HCT116 (cell line): ENCODE results near the gene NXF3.

Experiments used
- CTCF ChIP-seq, 3 experiments: fragments of 200-600 bp in 1 of 3; sonication (generic) in 1 of 3; IDR thresholded peaks in 2 of 3; conservative IDR thresholded peaks in 1 of 3; 2 replicates each; pipeline ENCODE4 v1.5.1; 2012 to 2017; ENCODE audit warnings: low read depth in 2 of 3, low read length in 2 of 3, antibody characterized with exemption in 1 of 3, borderline replicate concordance in 1 of 3, control low read depth in 1 of 3, mild to moderate bottlenecking in 1 of 3, mixed read lengths in 1 of 3, mixed run types in 1 of 3, moderate library complexity in 1 of 3; ENCODE audit not compliant: insufficient read depth in 1 of 3
- SIN3A ChIP-seq: IDR thresholded peaks from 2 replicates; pipeline ENCODE4 v1.6.1; 2012; ENCODE audit warnings: low read depth
- TF ChIP-seq, protein P1 (sequence below): IDR thresholded peaks from 2 replicates; pipeline ENCODE4 v1.6.1; 2011; ENCODE audit warnings: mild to moderate bottlenecking, low read length, moderate library complexity; ENCODE audit not compliant: insufficient replicate concordance; ENCODE audit errors: extremely low read depth

DNA sequence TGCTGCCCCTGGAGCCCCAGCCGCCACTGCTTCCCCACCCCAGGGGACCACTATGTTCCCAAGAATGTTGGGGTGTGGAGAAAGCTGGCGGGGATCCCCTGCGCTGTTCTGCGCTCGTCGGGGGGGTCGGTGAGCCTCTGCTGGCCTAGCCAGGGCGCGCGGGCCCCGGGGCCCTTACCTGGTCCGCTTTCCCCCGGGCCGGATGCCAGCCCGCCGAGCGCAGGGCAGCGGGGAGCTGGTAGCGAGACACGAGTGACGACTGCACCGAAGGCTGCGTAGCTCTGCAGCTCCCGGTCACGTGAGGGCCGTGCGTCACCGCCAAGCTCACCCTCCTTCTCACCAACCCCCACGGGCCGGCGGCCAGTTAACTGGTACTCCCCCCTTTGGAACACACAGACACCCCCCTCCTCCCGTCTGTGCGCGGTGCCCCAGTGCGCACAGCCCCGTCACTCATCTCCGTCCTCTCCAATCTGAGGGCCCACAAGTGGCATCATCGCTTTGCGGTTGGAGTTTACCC is 29.0 kb downstream of the NXF3 start, which contains the start of gene BEX1:
- TF ChIP-seq CTCF (IDR thresholded peaks at IDR 0.05 in 2 of 3, conservative IDR thresholded peaks at IDR 0.05 in 1 of 3; ENCODE audit: borderline replicate concordance in 1 of 3, insufficient read depth in 1 of 3, low read depth in 2 of 3, low read length in 2 of 3) (no peak), SIN3A (no peak)
- TF ChIP-seq, protein P1, sequence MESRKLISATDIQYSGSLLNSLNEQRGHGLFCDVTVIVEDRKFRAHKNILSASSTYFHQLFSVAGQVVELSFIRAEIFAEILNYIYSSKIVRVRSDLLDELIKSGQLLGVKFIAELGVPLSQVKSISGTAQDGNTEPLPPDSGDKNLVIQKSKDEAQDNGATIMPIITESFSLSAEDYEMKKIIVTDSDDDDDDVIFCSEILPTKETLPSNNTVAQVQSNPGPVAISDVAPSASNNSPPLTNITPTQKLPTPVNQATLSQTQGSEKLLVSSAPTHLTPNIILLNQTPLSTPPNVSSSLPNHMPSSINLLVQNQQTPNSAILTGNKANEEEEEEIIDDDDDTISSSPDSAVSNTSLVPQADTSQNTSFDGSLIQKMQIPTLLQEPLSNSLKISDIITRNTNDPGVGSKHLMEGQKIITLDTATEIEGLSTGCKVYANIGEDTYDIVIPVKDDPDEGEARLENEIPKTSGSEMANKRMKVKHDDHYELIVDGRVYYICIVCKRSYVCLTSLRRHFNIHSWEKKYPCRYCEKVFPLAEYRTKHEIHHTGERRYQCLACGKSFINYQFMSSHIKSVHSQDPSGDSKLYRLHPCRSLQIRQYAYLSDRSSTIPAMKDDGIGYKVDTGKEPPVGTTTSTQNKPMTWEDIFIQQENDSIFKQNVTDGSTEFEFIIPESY = no peak
